Measurements from ENCODE around the gene LCA5L. TPM values are rescaled to one million over a fixed set of nuclear protein-coding genes. Genes with fewer than 3 reads are reported as not detected.
"Not testable (repeated sequence)": the region's sequence is repeated elsewhere in the genome, so short reads cannot be mapped to it uniquely, and the experiment has no call there.

Gene LCA5L
- total and polyA plus RNA-seq, 2 donors (not counting 1 experiment from before 2014, with no cell fraction given) = 0.62 TPM; not detected in 1

- Histone ChIP-seq H3K4me2 (replicated peaks; ENCODE audit: low read depth, low read length, poor library complexity, severe bottlenecking) (no peak overlapping the region), H3K9me3 (ENCODE audit: control extremely low read depth in 1 of 3, control insufficient read depth in 2 of 3, insufficient read depth in 1 of 3, low read length in 2 of 3) (no peaks in the 10 kb centered on the region), H3K4me3 (ENCODE audit: control extremely low read depth in 1 of 5, extremely low read depth in 1 of 5, insufficient read depth in 1 of 5, low read depth in 2 of 5, low read length in 4 of 5) (no peak overlapping the region), H3K9ac (ENCODE audit: low read length) (no peak overlapping the region), H3K4me1 (ENCODE audit: control insufficient read depth in 2 of 2, insufficient read depth in 2 of 2, low read length in 2 of 2) (peaks cover 0 to 14% of the 10 kb centered on the region in 2 donors), H3K79me2 (ENCODE audit: control insufficient read depth, insufficient read depth, low read length) (no peaks in the 10 kb centered on the region), H3K27me3 (replicated peaks in 1 of 4; ENCODE audit: control extremely low read depth in 1 of 4, control insufficient read depth in 3 of 4, insufficient read depth in 4 of 4, low read length in 3 of 4) (peaks cover 0 to 3% (median 0%) of the 10 kb centered on the region in 4 experiments), H3K27ac (ENCODE audit: low read length in 2 of 2) (no peak overlapping the region), H4K20me1 (ENCODE audit: control insufficient read depth, insufficient read depth, low read length, poor library complexity, severe bottlenecking) (no peaks in the 10 kb centered on the region), H3K36me3 (replicated peaks in 1 of 2; ENCODE audit: control extremely low read depth in 1 of 2, control insufficient read depth in 1 of 2, extremely low read depth in 1 of 2, insufficient read depth in 2 of 2, low read length in 1 of 2) (no peaks in the 10 kb centered on the region), H2AFZ (ENCODE audit: insufficient read depth, low read depth, low read length, poor library complexity, severe bottlenecking) (peak overlapping the region; percentile 35)
- H3K9me3 Mint-ChIP-seq (ENCODE audit: insufficient read depth) = no peaks in the 10 kb centered on the region
- no peak overlapping the region for H3K27ac Mint-ChIP-seq
- WGBS (ENCODE audit: insufficient coverage) = 21% methylated on average over 4 of the region's 5 CpGs
- TF ChIP-seq CTCF (IDR thresholded peaks at IDR 0.05) = peak; percentile 40
- no peak for TF ChIP-seq EZH2 (IDR thresholded peaks at IDR 0.05; ENCODE audit: borderline replicate concordance, insufficient read depth, low read depth, low read length, poor library complexity, severe bottlenecking)
- peaks cover 10% of the 10 kb centered on the region for H3K4me1 Mint-ChIP-seq
- intact Hi-C loops (cut with micrococcal nuclease) = no loop called here
- ChIA-PET CTCF (interaction anchor here (1.0 to 1.3 kb wide), 7 partner anchors 12 to 61 kb away, joined by 3 to 12 read pairs (median 4); partner anchors contain the start of gene HMGN1), POLR2A (no interaction called here)
- no peaks in the 10 kb centered on the region for H3K27me3 Mint-ChIP-seq
- peak; percentile 54 for ATAC-seq (ENCODE audit: low read depth)
- DNase-seq = peak; percentile 47
- H3K4me3 Mint-ChIP-seq = no peak overlapping the region
Measured at GRCh38 chr21:39373634-39374033, 71.9 kb downstream of the LCA5L start.

GRCh38 chr21:39369896-39370288, 75.7 kb downstream of the LCA5L start:
- H3K9me3 Mint-ChIP-seq (ENCODE audit: insufficient read depth); ATAC-seq (ENCODE audit: low read depth); H3K4me3 Mint-ChIP-seq; H3K9me3 ChIP-seq (ENCODE audit: control extremely low read depth in 1 of 3, control insufficient read depth in 2 of 3, insufficient read depth in 1 of 3, low read length in 2 of 3); H3K27me3 Mint-ChIP-seq; H3K9ac ChIP-seq (ENCODE audit: low read length); H3K79me2 ChIP-seq (ENCODE audit: control insufficient read depth, insufficient read depth, low read length); DNase-seq; H3K27ac Mint-ChIP-seq; intact Hi-C loops (cut with micrococcal nuclease); POLR2A ChIA-PET; H3K4me2 ChIP-seq (replicated peaks; ENCODE audit: low read depth, low read length, poor library complexity, severe bottlenecking); H2AFZ ChIP-seq (ENCODE audit: insufficient read depth, low read depth, low read length, poor library complexity, severe bottlenecking); CTCF ChIA-PET; H3K36me3 ChIP-seq (replicated peaks in 1 of 2; ENCODE audit: control extremely low read depth in 1 of 2, control insufficient read depth in 1 of 2, extremely low read depth in 1 of 2, insufficient read depth in 2 of 2, low read length in 1 of 2); H4K20me1 ChIP-seq (ENCODE audit: control insufficient read depth, insufficient read depth, low read length, poor library complexity, severe bottlenecking); H3K27me3 ChIP-seq (replicated peaks in 1 of 4; ENCODE audit: control extremely low read depth in 1 of 4, control insufficient read depth in 3 of 4, insufficient read depth in 4 of 4, low read length in 3 of 4); H3K4me3 ChIP-seq (ENCODE audit: control extremely low read depth in 1 of 5, extremely low read depth in 1 of 5, insufficient read depth in 1 of 5, low read depth in 2 of 5, low read length in 4 of 5); H3K27ac ChIP-seq (ENCODE audit: low read length in 2 of 2): not testable (repeated sequence)
- 100% methylated on average over 2 of the region's 7 CpGs for WGBS (ENCODE audit: insufficient coverage)
- H3K4me1 Mint-ChIP-seq = peaks cover 10% of the 10 kb centered on the region
- H3K4me1 ChIP-seq (ENCODE audit: control insufficient read depth in 2 of 2, insufficient read depth in 2 of 2, low read length in 2 of 2) = peaks cover 0 to 14% of the 10 kb centered on the region in 2 donors

Measured in B cell (primary cell).